HepG2 (cell line): ENCODE results near the gene BEST2. TPM values are rescaled to one million over a fixed set of nuclear protein-coding genes. Genes with fewer than 3 reads are reported as not detected.

ENCODE experiments used
- BCL6 ChIP-seq: IDR thresholded peaks from 2 replicates; pipeline ENCODE4 v1.6.1; 2016; ENCODE audit warnings: missing genetic modification reagents, missing compliant biosample characterization
- CBX5 ChIP-seq: sonication (generic); formaldehyde crosslinking; IDR thresholded peaks from 2 replicates; pipeline ENCODE4 v1.4.0; 2020; ENCODE audit warnings: missing genetic modification reagents, borderline replicate concordance
- ESRRA ChIP-seq: sonication (generic); formaldehyde crosslinking; IDR thresholded peaks from 2 replicates; pipeline ENCODE4 v1.5.1; 2020; ENCODE audit warnings: mild to moderate bottlenecking, low read depth, missing genetic modification reagents
- GABPA ChIP-seq, 2 experiments: IDR thresholded peaks; 2 replicates each; pipeline ENCODE4 v1.6.1; 2011 to 2016; ENCODE audit warnings: low read depth in 2 of 2, low read length in 1 of 2, missing biosample characterization in 1 of 2, missing genetic modification characterization in 1 of 2
- GATAD2A ChIP-seq: IDR thresholded peaks from 2 replicates; pipeline ENCODE4 v1.6.1; 2016
- JUNB ChIP-seq: sonication (generic); formaldehyde crosslinking; IDR thresholded peaks from 2 replicates; pipeline ENCODE4 v1.8.0; 2022; ENCODE audit warnings: missing genetic modification reagents, mild to moderate bottlenecking, borderline replicate concordance
- JUND ChIP-seq: sonication (generic); formaldehyde crosslinking; IDR thresholded peaks from 2 replicates; pipeline ENCODE4 v1.8.0; 2022; ENCODE audit warnings: mild to moderate bottlenecking, missing genetic modification reagents
- MTF1 ChIP-seq: sonication (generic); formaldehyde crosslinking; IDR thresholded peaks from 2 replicates; pipeline ENCODE4 v1.5.0; 2020; ENCODE audit warnings: missing genetic modification reagents
- RARG ChIP-seq: sonication (generic); formaldehyde crosslinking; IDR thresholded peaks from 2 replicates; pipeline ENCODE4 v1.4.0; 2020; ENCODE audit warnings: low read depth, mild to moderate bottlenecking, missing genetic modification reagents
- SRY ChIP-seq: sonication (generic); formaldehyde crosslinking; IDR thresholded peaks from 2 replicates; pipeline ENCODE4 v1.8.0; 2022; ENCODE audit warnings: mild to moderate bottlenecking, missing genetic modification reagents
- ZNF138 ChIP-seq: sonication (generic); formaldehyde crosslinking; IDR thresholded peaks from 2 replicates; pipeline ENCODE4 v1.5.0; 2020; ENCODE audit warnings: mild to moderate bottlenecking, low read depth, missing genetic modification reagents
- ZNF274 ChIP-seq: sonication (generic); formaldehyde crosslinking; IDR thresholded peaks from 2 replicates; pipeline ENCODE4 v1.5.1; 2020; ENCODE audit warnings: mild to moderate bottlenecking, missing genetic modification reagents
- ZNF292 ChIP-seq: sonication (generic); formaldehyde crosslinking; IDR thresholded peaks from 2 replicates; pipeline ENCODE4 v1.8.1; 2022; ENCODE audit warnings: mild to moderate bottlenecking, low read depth, missing genetic modification reagents, borderline replicate concordance
- ZNF331 ChIP-seq: sonication (generic); formaldehyde crosslinking; IDR thresholded peaks from 2 replicates; pipeline ENCODE4 v1.4.0; 2020; ENCODE audit warnings: missing genetic modification reagents
- ZNF367 ChIP-seq: sonication (generic); formaldehyde crosslinking; IDR thresholded peaks from 2 replicates; pipeline ENCODE4 v1.4.0; 2020; ENCODE audit warnings: missing genetic modification reagents, borderline replicate concordance
- ZNF431 ChIP-seq: sonication (generic); formaldehyde crosslinking; IDR thresholded peaks from 2 replicates; pipeline ENCODE4 v1.9.0; 2022; ENCODE audit warnings: missing genetic modification reagents, low read depth, mild to moderate bottlenecking, borderline replicate concordance
- ZNF746 ChIP-seq: sonication (generic); formaldehyde crosslinking; IDR thresholded peaks from 2 replicates; pipeline ENCODE4 v1.8.0; 2022; ENCODE audit warnings: mild to moderate bottlenecking, missing genetic modification reagents
- ZNF761 ChIP-seq: sonication (generic); formaldehyde crosslinking; conservative IDR thresholded peaks from 2 replicates; pipeline ENCODE4 v1.4.0; 2020; ENCODE audit warnings: mild to moderate bottlenecking, missing genetic modification reagents
- ZSCAN30 ChIP-seq: sonication (generic); formaldehyde crosslinking; IDR thresholded peaks from 2 replicates; pipeline ENCODE4 v1.5.0; 2020; ENCODE audit warnings: mild to moderate bottlenecking, missing genetic modification reagents
- polyA plus RNA-seq, 8 experiments: library from polyadenylated mRNA; depleted of rRNA in 3 of 8; stranded (reverse) in 7 of 8; unstranded in 1 of 8; fragments of >200 nt; fragmentation: Illumina TruSeq in 4 of 8; extraction: Trizol in 4 of 8; gene quantifications; 2 replicates each; pipeline versions ENCODE4 v1.2.1 to v1.2.3, GENCODE V29; 2011 to 2016; ENCODE audit warnings: low read depth in 4 of 8, missing spikeins in 1 of 8, mixed read lengths in 1 of 8; ENCODE audit not compliant: insufficient read depth in 1 of 8
- total RNA-seq, 5 experiments: library from RNA; depleted of rRNA; stranded (reverse); fragments of >200 nt; fragmentation: Illumina TruSeq; extraction: Trizol; gene quantifications; 2 replicates each; pipeline ENCODE4 v1.2.3, GENCODE V29; 2016; ENCODE audit warnings: low read depth in 1 of 5
- TF ChIP-seq, protein P1 (sequence below), 2 experiments: sonication (generic) in 1 of 2; formaldehyde crosslinking in 1 of 2; IDR thresholded peaks; 2 replicates each; pipeline versions ENCODE4 v1.5.1 to v1.6.1; 2011 to 2020; ENCODE audit warnings: borderline replicate concordance in 1 of 2, low read depth in 1 of 2, low read length in 1 of 2, mild to moderate bottlenecking in 1 of 2, missing genetic modification reagents in 1 of 2, moderate library complexity in 1 of 2
- TF ChIP-seq, protein P2 (sequence below): IDR thresholded peaks from 2 replicates; pipeline ENCODE4 v1.6.1; 2016; ENCODE audit warnings: mild to moderate bottlenecking
- TF ChIP-seq, protein P3 (sequence below): sonication (generic); formaldehyde crosslinking; IDR thresholded peaks from 2 replicates; pipeline ENCODE4 v1.8.0; 2022; ENCODE audit warnings: mild to moderate bottlenecking, missing genetic modification reagents, moderate library complexity
- TF ChIP-seq, protein P4 (sequence below): sonication (generic); formaldehyde crosslinking; IDR thresholded peaks from 2 replicates; pipeline ENCODE4 v1.9.0; 2021; ENCODE audit warnings: missing genetic modification reagents, borderline replicate concordance

The BEST2 gene
- total and polyA plus RNA-seq, 2 of the 13 experiments (the other 11 are each of a cell fraction or from before 2014, with no cell fraction given): not detected

DNA sequence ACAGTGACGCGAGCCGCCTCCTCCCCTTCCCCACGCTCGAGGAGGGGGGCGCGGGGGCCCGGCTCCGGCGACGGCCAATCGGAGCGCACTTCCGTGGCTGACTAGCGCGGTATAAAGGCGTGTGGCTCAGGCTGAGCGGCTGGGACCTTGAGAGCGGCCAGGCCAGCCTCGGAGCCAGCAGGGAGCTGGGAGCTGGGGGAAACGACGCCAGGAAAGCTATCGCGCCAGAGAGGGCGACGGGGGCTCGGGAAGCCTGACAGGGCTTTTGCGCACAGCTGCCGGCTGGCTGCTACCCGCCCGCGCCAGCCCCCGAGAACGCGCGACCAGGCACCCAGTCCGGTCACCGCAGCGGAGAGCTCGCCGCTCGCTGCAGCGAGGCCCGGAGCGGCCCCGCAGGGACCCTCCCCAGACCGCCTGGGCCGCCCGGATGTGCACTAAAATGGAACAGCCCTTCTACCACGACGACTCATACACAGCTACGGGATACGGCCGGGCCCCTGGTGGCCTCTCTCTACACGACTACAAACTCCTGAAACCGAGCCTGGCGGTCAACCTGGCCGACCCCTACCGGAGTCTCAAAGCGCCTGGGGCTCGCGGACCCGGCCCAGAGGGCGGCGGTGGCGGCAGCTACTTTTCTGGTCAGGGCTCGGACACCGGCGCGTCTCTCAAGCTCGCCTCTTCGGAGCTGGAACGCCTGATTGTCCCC, 39.9 kb downstream of the BEST2 start, which contains the start of gene JUNB (continued):
- TF ChIP-seq, protein P1, sequence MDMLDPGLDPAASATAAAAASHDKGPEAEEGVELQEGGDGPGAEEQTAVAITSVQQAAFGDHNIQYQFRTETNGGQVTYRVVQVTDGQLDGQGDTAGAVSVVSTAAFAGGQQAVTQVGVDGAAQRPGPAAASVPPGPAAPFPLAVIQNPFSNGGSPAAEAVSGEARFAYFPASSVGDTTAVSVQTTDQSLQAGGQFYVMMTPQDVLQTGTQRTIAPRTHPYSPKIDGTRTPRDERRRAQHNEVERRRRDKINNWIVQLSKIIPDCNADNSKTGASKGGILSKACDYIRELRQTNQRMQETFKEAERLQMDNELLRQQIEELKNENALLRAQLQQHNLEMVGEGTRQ (IDR thresholded peaks at IDR 0.05; ENCODE audit: low read depth, low read length): no peak
- TF ChIP-seq, protein P1 (CRISPR knock-in tag; IDR thresholded peaks at IDR 0.05; ENCODE audit: borderline replicate concordance): no peak; the same call in 1 of the 2 replicates
- TF ChIP-seq ZNF292 (CRISPR knock-in tag) (no peak), CBX5 (CRISPR knock-in tag) (peak; percentile 88; the same call in 1 of the 2 replicates), ZNF431 (CRISPR knock-in tag) (peak; percentile 95), ZSCAN30 (CRISPR knock-in tag) (no peak), JUNB (no peak), ZNF331 (CRISPR knock-in tag) (peak; percentile 93), ZNF746 (CRISPR knock-in tag) (peak; percentile 80), ESRRA (CRISPR knock-in tag) (no peak; the same call in 1 of the 2 replicates), ZNF138 (CRISPR knock-in tag) (peak; percentile 80), JUND (CRISPR knock-in tag) (no peak), ZNF367 (no peak), MTF1 (CRISPR knock-in tag) (no peak), BCL6 (CRISPR knock-in tag) (peak; percentile 78), SRY (CRISPR knock-in tag) (peak; percentile 96), GABPA (IDR thresholded peaks at IDR 0.05; ENCODE audit: low read depth, low read length) (peak; percentile 23; the same call in 1 of the 2 replicates), GABPA (CRISPR knock-in tag; IDR thresholded peaks at IDR 0.05; ENCODE audit: low read depth) (peak; percentile 75), GATAD2A (CRISPR knock-in tag) (peak; percentile 91), ZNF274 (CRISPR knock-in tag) (no peak), ZNF761 (CRISPR knock-in tag) (no peak), RARG (CRISPR knock-in tag) (no peak)
- TF ChIP-seq, protein P2, sequence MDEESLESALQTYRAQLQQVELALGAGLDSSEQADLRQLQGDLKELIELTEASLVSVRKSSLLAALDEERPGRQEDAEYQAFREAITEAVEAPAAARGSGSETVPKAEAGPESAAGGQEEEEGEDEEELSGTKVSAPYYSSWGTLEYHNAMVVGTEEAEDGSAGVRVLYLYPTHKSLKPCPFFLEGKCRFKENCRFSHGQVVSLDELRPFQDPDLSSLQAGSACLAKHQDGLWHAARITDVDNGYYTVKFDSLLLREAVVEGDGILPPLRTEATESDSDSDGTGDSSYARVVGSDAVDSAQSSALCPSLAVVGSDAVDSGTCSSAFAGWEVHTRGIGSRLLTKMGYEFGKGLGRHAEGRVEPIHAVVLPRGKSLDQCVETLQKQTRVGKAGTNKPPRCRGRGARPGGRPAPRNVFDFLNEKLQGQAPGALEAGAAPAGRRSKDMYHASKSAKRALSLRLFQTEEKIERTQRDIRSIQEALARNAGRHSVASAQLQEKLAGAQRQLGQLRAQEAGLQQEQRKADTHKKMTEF: peak; percentile 96
- TF ChIP-seq, protein P3, sequence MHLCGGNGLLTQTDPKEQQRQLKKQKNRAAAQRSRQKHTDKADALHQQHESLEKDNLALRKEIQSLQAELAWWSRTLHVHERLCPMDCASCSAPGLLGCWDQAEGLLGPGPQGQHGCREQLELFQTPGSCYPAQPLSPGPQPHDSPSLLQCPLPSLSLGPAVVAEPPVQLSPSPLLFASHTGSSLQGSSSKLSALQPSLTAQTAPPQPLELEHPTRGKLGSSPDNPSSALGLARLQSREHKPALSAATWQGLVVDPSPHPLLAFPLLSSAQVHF: 0 out of 2 replicates have a peak, but pooled peaks have one; percentile 36
- TF ChIP-seq, protein P4, sequence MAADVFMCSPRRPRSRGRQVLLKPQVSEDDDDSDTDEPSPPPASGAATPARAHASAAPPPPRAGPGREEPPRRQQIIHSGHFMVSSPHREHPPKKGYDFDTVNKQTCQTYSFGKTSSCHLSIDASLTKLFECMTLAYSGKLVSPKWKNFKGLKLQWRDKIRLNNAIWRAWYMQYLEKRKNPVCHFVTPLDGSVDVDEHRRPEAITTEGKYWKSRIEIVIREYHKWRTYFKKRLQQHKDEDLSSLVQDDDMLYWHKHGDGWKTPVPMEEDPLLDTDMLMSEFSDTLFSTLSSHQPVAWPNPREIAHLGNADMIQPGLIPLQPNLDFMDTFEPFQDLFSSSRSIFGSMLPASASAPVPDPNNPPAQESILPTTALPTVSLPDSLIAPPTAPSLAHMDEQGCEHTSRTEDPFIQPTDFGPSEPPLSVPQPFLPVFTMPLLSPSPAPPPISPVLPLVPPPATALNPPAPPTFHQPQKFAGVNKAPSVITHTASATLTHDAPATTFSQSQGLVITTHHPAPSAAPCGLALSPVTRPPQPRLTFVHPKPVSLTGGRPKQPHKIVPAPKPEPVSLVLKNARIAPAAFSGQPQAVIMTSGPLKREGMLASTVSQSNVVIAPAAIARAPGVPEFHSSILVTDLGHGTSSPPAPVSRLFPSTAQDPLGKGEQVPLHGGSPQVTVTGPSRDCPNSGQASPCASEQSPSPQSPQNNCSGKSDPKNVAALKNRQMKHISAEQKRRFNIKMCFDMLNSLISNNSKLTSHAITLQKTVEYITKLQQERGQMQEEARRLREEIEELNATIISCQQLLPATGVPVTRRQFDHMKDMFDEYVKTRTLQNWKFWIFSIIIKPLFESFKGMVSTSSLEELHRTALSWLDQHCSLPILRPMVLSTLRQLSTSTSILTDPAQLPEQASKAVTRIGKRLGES (CRISPR knock-in tag): no peak
